Stromal cell of bone marrow (primary cell): ENCODE results near the gene TEX53.

Experiments used
- DNase-seq: peaks from one replicate; pipeline ENCODE4 v3.0.0-alpha.2; 2012; ENCODE audit warnings: low read depth

The TEX53 gene

DNA sequence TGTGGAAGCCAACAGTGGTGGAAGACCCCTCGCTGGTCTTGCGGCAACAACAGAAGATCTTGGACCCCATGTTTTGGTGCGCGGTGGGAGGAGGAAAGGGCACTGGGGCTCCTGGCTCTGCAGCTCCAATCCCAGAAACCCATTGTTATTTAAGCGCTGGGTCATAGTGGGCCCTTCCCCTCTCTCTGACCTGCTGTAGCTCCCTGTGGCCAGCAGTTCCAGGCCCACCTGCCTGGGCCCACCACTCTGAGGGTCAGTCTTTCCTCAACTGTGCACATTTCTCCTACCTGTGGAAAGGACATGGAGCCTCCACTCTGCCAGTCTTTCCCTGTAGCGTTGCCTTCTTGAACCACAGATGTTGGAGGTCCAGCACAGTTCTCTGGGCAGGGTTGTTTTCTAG is at the start of gene TEX53:
Gene TEX53, minus strand, starts transcription at position 101 of the 400 bp plus-strand sequence. Its CDS starts 31 bp downstream, at position 70.
- no peak for DNase-seq

DNA sequence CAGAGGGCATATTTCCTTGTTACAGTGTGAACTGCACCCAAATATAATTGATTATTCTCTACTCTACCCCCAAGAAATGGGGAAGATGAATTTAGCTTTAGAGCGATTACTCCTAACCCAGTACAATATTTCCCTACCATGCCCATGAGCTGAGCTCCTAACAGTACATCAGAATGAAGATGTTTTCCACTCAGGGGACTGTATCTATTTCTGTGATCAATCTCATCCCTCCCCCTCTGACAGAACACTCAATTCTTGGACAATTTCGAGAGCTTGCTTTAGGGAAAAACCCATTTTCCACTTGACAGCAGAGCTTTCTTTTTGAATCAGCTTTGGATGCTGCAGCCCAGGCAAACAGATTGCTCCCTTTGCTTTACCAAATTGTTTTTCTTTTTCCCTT is 49.1 kb upstream of the TEX53 start:
- no peak for DNase-seq

DNA sequence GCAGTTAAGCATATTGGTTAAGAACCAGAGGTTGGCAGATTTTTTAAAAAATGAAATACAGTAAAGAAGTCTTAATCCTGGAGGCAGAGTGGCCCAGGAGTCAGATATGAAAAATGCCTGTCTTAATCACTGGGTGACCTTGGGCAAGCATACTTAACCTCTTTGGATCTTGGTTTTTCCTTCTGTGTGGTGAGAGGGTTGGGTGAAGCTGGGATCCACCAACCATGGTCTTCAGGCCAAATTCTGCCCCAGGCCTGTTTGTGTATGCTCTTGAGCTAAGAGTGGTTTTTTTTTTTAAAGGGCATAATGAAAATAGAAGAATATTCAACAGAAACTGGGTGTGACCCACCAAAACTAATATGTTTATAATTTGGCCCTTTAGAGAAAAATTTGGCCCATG is 44.4 kb upstream of the TEX53 start:
- no peak for DNase-seq

- DNase-seq: no peak
Measured at GRCh38 chr9:114697951-114698351, 40.3 kb upstream of the TEX53 start.

DNA sequence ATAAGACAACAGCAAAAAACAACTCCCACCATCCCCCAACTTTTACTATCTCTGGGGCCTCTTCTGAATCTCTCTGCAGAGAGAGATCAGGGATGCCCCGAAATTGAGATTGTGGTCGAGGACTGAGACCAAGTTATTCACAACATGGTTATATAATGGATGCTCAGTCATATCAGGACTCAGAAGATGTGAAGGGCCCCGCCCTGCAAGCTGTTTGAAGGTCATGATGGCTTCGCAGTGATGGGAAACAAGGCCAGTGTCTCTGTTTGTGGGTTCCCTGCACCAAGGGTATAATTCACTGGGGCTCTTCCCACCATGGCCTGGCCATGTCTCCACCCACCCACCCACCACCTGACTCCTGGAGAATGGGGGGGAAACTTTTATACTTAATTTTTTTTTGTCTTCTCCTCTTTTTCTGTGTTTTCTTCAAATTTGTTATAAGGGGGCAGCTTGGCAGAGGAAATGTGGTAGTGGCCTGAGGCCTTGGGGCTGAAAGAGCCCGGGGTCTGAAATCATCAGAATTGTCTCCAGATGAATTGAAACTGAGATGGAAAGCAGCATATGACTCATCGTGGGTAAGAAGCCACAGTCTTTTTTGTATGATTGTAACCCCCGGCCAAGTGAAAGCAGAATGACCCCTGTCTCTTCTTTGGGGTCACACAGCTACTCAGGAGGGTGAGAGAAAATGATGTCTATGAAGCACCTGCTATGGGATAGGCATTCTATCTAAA is 39.4 kb upstream of the TEX53 start:
- no peak for DNase-seq

GRCh38 chr9:114695948-114696347 is 38.3 kb upstream of the TEX53 start:
- no peak for DNase-seq

DNA sequence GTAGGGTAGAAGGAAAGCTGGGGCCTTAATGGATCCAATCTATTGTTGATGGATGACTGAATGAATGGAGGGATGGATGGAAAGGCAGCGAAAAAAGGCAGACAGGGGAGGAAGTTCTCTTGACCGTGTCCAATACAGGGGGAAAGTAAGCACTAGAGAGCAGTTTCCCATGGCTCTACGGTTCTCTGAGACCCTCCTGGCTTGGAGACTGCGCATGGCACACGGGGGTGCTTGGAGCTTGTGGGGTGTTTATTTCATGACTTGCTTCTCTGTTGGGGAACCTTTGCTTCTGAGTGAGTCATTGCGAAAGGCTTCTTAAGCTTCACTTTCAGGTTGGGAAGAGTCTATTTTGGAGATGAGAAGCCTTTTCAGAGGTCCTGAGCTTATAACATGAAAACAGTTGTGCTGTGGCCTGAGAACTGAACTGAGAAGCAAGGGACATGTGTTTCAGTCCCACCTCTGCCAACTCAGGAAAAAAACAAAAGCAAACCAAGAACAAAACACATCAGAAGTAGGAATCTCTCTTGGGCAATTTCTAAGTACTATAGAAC is 37.2 kb upstream of the TEX53 start:
- DNase-seq: no peak

DNA sequence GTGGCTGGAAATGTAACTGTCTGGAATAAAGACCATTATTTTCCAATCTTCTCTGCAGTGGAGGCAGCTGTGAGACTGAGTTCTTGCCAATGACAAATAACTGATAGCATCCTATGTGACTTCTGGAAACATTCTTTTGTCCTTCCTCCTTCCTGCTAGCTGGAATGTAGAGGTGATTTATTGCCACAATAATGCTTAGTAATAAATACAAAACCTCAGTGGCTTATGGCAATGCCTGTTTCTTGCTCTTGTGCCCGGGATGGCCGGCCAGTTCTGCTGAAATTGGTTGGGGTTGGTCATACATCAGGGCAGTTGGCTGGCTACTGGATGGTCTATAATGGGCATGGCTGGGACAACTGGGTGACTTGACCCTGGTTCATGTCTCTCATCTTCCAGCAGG is 36.5 kb upstream of the TEX53 start:
- DNase-seq: no peak

- no peak for DNase-seq
Measured at GRCh38 chr9:114693248-114693855, 35.7 kb upstream of the TEX53 start.

GRCh38 chr9:114691956-114692295 is 34.3 kb upstream of the TEX53 start:
- DNase-seq: no peak

DNA sequence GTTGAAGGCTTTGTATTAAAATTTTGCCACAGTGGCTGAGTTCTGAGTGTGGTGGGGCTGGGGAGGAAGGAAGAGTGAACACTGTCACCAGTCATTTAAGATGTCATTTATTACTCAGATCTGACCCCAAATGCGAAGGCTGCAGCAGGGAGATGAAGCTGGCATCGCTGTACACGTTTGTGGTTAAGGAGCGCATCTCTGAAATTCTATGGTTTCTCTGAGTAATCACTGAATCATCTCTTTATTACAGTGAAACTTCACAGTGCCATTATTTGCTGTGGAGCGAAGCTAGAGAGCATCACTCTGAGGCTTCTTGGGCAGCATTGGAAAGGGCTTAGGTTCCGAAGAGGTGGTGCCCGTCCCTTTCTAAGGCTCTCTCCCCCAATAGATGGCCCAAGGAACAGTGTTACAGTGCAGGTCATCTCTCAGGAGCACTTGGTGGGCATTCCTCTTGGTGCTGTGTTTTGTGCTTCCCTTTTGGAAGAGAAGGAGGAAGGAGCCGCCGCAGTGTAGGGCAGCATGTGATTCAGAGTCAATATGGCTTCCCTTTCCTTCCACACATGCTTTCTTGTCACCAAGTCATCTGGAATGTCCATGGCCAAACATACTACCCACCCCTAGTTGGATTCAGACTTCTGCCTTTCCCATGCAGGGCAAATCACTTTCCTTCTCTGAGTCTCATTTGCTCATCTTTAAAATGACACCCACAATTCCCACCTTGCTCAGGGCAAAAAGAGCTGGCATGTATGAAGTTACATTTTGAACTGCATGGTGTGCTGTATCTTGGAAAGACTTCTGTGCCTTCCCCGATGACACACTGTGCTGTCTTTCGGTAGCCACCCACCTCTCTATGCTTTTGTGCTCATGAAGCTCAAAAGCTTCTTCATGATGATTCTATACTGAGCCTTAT is 33.7 kb upstream of the TEX53 start:
- peak; percentile 72 for DNase-seq

DNA sequence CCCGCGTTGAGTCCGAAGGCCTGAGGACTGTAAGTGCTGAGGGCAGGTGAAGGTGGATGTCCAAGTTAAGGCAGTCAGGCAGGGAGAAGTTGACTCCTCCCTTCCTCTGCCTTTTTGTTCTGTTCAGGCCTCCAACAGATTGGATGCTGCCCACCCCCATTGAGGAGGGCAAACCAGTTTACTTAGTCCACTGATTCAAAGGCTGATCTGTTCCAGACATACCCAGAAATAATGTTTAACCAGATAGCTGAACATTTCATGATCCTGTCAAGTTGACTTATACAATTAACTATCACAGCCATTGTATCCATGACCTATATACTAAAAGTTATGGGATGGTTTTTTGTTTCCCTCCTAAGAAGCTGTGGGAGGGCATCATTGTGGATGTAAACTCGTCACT is 32.7 kb upstream of the TEX53 start:
- DNase-seq: no peak

GRCh38 chr9:114689813-114690212 is 32.2 kb upstream of the TEX53 start:
- DNase-seq: no peak

DNA sequence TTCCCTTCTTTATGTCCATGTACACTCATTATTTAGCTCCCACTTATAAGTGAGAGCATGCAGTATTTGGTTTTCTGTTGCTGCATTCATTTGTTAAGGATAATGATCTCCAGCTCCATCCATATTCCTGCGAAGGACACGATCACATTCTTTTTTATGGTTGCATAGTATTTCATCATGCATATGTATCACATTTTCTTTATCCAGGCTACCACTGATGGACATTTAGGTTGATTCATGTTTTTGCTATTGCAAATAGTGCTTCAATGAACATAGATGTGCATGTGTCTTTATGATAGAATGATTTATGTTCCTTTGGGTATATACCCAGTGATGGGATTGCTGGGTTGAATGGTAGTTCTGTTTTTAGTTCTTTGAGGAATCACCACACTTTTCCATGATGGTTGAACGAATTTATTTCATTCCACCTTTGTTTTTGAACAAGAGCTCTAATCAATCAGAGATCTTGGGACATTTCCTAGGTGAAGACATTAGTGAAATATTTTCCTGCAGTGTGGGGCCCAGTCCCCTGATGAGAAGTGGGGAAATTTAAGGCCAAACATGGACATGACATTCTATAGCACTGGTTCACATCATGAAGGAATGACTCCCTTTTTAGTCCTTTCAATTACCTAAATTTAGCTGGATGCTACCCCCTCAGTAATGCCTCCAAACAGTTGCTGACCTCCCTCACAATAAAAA is 31.5 kb upstream of the TEX53 start:
- no peak for DNase-seq

GRCh38 chr9:114688379-114688778 is 30.8 kb upstream of the TEX53 start:
- no peak for DNase-seq

DNA sequence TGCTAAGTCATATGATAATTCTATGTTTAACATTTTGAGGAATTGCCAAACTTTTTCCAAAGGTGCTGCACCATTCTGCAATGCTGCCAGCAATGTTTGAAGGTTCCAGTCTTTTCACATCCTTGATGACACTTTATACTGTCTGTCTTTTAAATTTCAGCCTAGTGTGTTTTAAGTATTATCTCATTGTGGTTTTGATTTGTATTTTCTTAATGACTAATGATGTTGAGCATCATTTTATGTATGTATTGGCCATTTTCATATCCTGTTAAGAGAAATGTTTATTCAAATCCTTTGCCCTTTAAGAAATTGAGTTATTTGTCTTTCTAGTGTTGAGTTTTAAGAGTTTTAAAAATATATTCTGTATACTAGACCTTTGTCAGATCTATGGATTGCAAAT is 29.4 kb upstream of the TEX53 start:
- no peak for DNase-seq

DNA sequence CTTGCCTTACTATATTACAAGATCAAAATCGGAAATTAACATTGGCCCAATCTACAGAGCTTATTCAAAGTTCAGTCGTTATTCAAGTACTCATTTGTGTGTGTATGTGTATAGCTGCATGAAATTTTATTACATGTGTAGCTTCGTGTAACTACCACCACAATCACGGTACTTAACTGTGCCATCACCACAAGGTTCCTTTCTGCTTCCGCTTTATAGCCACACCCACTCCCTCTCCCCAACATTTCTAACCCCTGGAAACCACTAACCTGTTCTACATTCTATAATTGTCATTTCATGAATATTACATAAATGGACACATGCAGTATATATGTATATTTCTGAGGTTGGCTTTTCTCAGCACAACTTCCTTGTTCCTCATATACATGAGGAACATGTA is 28.3 kb upstream of the TEX53 start:
- DNase-seq: no peak

GRCh38 chr9:114684036-114684435 is 26.4 kb upstream of the TEX53 start:
- no peak for DNase-seq

DNA sequence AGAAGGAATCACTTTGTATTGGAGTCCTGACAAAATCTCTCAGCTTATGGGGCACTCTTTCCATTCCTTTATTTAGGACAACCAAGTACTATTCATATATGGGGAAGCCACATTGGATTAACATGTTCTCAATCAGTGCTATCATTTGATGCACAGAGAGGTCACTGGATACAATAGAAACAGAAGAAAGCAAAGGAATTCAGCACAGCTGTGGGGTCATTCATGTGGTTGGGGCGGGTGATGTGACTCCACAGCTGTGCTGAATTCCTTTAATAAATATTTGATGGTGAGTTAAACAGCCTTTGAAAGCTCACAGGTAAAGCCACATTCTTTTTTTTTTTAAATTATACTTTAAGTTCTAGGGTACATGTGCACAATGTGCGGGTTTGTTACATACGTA is 25.2 kb upstream of the TEX53 start:
- DNase-seq: no peak

DNA sequence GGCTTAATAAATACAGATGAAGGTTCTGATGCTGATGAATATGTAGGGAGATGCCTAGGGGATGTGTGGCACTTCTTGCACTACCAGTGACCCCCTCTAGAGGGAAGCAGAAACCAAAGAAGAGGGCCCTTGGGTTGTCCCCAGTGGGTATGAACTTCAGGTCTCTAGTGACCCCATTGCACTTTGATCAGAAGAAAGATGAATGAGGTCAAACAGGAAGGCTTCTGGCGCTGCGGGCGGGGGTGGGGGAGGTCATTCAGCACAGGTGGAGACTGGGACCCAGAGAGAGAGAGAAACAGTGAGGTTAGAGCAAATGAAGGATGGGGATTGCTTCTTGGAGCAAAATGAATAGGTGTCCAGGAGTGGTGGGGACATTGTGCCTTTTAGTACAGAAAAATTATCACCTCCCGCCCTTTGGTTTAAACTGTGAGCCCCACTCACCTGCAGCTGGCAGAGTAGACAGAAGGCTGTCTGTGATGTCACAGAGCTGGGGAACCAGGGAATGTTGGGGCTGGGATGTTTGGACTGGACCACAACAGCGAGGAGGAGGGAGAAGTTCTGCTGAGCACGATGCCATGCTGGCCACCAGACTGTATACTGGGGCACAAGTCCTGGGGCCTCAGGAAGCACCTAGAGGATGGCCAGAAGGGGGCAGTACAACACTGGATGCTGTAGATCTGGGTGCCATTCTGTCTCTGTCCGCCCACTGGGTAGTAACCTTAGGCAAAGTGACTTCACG is 24.2 kb upstream of the TEX53 start, which contains the start of gene TEX48:
Gene TEX48, minus strand, starts transcription at position 599 of the 739 bp plus-strand sequence. CDS start 10,469 bp downstream, outside the sequence.
- DNase-seq: no peak
